Lung (tissue), 12 donors: ENCODE results near the gene TATDN3. TPM values are rescaled to one million over a fixed set of nuclear protein-coding genes. Genes with fewer than 3 reads are reported as not detected.
A peak's percentile ranks its signal among the peaks of the same experiment; 100 is the strongest.

Source experiments
- ATAC-seq: fragments of 200-7000 bp; cut with Tn5 transposase; one replicate; pipeline ENCODE4 v1.9.1; 2020; ENCODE audit warnings: moderate number of reproducible peaks; ENCODE audit not compliant: insufficient read depth, low FRiP score
- DNase-seq, 3 donors: peaks; one replicate each; pipeline ENCODE4 v3.0.0-alpha.2; 2013 to 2017
- H3K27ac ChIP-seq, 2 donors: one replicate each; pipeline ENCODE4 v1.5.1; 2013; ENCODE audit warnings: mild to moderate bottlenecking in 2 of 2, moderate library complexity in 2 of 2, control low read depth in 1 of 2, inconsistent platforms in 1 of 2, low read depth in 1 of 2, low read length in 1 of 2
- H3K27me3 ChIP-seq, 3 donors: one replicate each; pipeline ENCODE4 v1.5.1; 2013; ENCODE audit warnings: low read length in 2 of 3; ENCODE audit not compliant: control insufficient read depth in 3 of 3, insufficient read depth in 3 of 3
- H3K36me3 ChIP-seq, 4 donors: one replicate each; pipeline ENCODE4 v1.5.1; 2013; ENCODE audit warnings: low read length in 4 of 4, mild to moderate bottlenecking in 1 of 4, moderate library complexity in 1 of 4; ENCODE audit not compliant: control insufficient read depth in 4 of 4, insufficient read depth in 4 of 4
- H3K4me1 ChIP-seq, 5 donors: one replicate each; pipeline ENCODE4 v1.5.1; 2013; ENCODE audit warnings: low read length in 5 of 5, mild to moderate bottlenecking in 2 of 5, moderate library complexity in 1 of 5; ENCODE audit not compliant: control insufficient read depth in 5 of 5, insufficient read depth in 5 of 5
- H3K4me3 ChIP-seq: one replicate; pipeline ENCODE4 v1.5.1; 2013; ENCODE audit warnings: mild to moderate bottlenecking, control low read depth, moderate library complexity
- H3K9ac ChIP-seq, 2 donors: one replicate each; pipeline ENCODE4 v1.5.1; 2013; ENCODE audit warnings: low read length in 2 of 2, control low read depth in 1 of 2; ENCODE audit not compliant: insufficient read depth in 1 of 2
- H3K9me3 ChIP-seq, 4 donors: one replicate each; pipeline ENCODE4 v1.5.1; 2013; ENCODE audit warnings: low read length in 3 of 4, mild to moderate bottlenecking in 1 of 4, moderate library complexity in 1 of 4; ENCODE audit not compliant: control insufficient read depth in 4 of 4, insufficient read depth in 3 of 4
- CTCF ChIP-seq: IDR thresholded peaks from 2 replicates; pipeline ENCODE4 v1.5.1; 2012; ENCODE audit warnings: mild to moderate bottlenecking; ENCODE audit errors: control extremely low read depth, extremely low read depth
- WGBS, 2 donors: extraction: QIAGEN DNeasy Blood & Tissue Kit; methylation state at CpG; one replicate each; pipeline ENCODE4 v1.1.7; 2013; 5-methylcytosine and 5-hydroxymethylcytosine counted together
- polyA plus RNA-seq, 2 donors: library from polyadenylated mRNA; stranded (reverse); fragments of 200-250 nt; gene quantifications; one replicate each; pipeline ENCODE4 v1.2.1, GENCODE V29; 2013
- total RNA-seq, 2 donors: library from RNA; depleted of rRNA in 1 of 2; stranded (reverse); fragments of >200 nt in 1 of 2; gene quantifications; one replicate each; pipeline ENCODE4 v1.2.1, GENCODE V29; 2014 to 2021
- donor health status: control.
- donor health status: control.
- donor health status: Bipolar disorder and iron deficiency.
- donor health status: healthy.
- donor health status: DM: yes; HTN: yes; CAD: no.

Gene TATDN3
- total and polyA plus RNA-seq, 4 donors = 11.2 to 17.8 (median 13.8) TPM

GRCh38 chr1:212780759-212781158 lies 10.9 kb upstream of the TATDN3 start:
- H3K9ac ChIP-seq = no peak overlapping the region
- ATAC-seq = no peak

GRCh38 chr1:212781225-212781624 lies 10.5 kb upstream of the TATDN3 start:
- H3K36me3 ChIP-seq = peaks cover 4 to 25% (median 12%) of the 10 kb centered on the region in 4 donors
- no peaks in the 10 kb centered on the region for H3K4me1 ChIP-seq
- no peaks in the 10 kb centered on the region for H3K9me3 ChIP-seq
- H3K9ac ChIP-seq = no peak overlapping the region
- WGBS, 2 donors = 92 to 100% methylated on average over 2 of the region's 2 CpGs
- DNase-seq (no peak), ATAC-seq (no peak)
- no peak overlapping the region for H3K27ac ChIP-seq
- no peak overlapping the region for H3K4me3 ChIP-seq
- TF ChIP-seq CTCF = no peak
- no peaks in the 10 kb centered on the region for H3K27me3 ChIP-seq

More at GRCh38 chr1:212780759-212781158, 10.9 kb upstream of the TATDN3 start:
- TF ChIP-seq CTCF = no peak
- no peaks in the 10 kb centered on the region for H3K4me1 ChIP-seq
- H3K27me3 ChIP-seq = no peaks in the 10 kb centered on the region
- no peak for DNase-seq
- 93 to 97% methylated on average over 3 of the region's 3 CpGs for WGBS, 2 donors
- H3K36me3 ChIP-seq = peaks cover 4 to 25% (median 11%) of the 10 kb centered on the region in 4 donors
- no peaks in the 10 kb centered on the region for H3K9me3 ChIP-seq
- no peak overlapping the region for H3K4me3 ChIP-seq
- H3K27ac ChIP-seq = no peak overlapping the region

- DNase-seq = peak in 2 of 3 donors; percentile 42 to 45
- peak; percentile 69 for ATAC-seq
- Histone ChIP-seq H3K9me3 (no peaks in the 10 kb centered on the region), H3K4me1 (no peaks in the 10 kb centered on the region), H3K27me3 (no peaks in the 10 kb centered on the region), H3K4me3 (no peak overlapping the region), H3K27ac (no peak overlapping the region), H3K36me3 (peaks cover 3 to 25% (median 13%) of the 10 kb centered on the region in 4 donors), H3K9ac (no peak overlapping the region)
- 83 to 92% methylated on average over 3 of the region's 3 CpGs for WGBS, 2 donors
- TF ChIP-seq CTCF = peak; percentile 39
These were observed 9.1 kb upstream of the TATDN3 start for GRCh38 chr1:212782422-212783154.
